ENCODE data around the gene COMMD1.

COMMD1 gene

GRCh38 chr2:62030902-62031301 is 125.4 kb downstream of the COMMD1 start (continued):
- TF ChIP-seq, protein P1, sequence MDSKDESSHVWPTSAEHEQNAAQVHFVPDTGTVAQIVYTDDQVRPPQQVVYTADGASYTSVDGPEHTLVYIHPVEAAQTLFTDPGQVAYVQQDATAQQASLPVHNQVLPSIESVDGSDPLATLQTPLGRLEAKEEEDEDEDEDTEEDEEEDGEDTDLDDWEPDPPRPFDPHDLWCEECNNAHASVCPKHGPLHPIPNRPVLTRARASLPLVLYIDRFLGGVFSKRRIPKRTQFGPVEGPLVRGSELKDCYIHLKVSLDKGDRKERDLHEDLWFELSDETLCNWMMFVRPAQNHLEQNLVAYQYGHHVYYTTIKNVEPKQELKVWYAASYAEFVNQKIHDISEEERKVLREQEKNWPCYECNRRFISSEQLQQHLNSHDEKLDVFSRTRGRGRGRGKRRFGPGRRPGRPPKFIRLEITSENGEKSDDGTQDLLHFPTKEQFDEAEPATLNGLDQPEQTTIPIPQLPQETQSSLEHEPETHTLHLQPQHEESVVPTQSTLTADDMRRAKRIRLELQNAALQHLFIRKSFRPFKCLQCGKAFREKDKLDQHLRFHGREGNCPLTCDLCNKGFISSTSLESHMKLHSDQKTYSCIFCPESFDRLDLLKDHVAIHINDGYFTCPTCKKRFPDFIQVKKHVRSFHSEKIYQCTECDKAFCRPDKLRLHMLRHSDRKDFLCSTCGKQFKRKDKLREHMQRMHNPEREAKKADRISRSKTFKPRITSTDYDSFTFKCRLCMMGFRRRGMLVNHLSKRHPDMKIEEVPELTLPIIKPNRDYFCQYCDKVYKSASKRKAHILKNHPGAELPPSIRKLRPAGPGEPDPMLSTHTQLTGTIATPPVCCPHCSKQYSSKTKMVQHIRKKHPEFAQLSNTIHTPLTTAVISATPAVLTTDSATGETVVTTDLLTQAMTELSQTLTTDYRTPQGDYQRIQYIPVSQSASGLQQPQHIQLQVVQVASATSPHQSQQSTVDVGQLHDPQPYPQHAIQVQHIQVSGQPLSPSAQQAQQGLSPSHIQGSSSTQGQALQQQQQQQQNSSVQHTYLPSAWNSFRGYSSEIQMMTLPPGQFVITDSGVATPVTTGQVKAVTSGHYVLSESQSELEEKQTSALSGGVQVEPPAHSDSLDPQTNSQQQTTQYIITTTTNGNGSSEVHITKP (tag by site-specific recombination; IDR thresholded peaks at IDR 0.05) = no peak

- Histone ChIP-seq H3K4me3 (ENCODE audit: low read depth, low read length) (no peak overlapping the region), H3K27ac (ENCODE audit: extremely low read depth, low read depth, low read length) (no peak overlapping the region), H3K4me1 (ENCODE audit: control insufficient read depth, insufficient read depth, low read length) (peaks cover 10% of the 10 kb centered on the region; the same call in 1 of the 2 replicates), H3K36me3 (ENCODE audit: control insufficient read depth in 2 of 2, insufficient read depth in 1 of 2, low read length in 2 of 2) (no peaks in the 10 kb centered on the region), H3K9me3 (ENCODE audit: control insufficient read depth, insufficient read depth, low read depth, low read length) (no peaks in the 10 kb centered on the region)
- CTCF ChIA-PET = no interaction called here
- POLR2A ChIA-PET = no interaction called here
- TF ChIP-seq ZNF426 (tag by site-specific recombination; IDR thresholded peaks at IDR 0.05) (no peak), ZNF548 (tag by site-specific recombination; IDR thresholded peaks at IDR 0.05) (no peak), ZNF626 (tag by site-specific recombination; IDR thresholded peaks at IDR 0.05) (no peak), ZNF350 (tag by site-specific recombination; IDR thresholded peaks at IDR 0.05) (no peak), KLF16 (tag by site-specific recombination; IDR thresholded peaks at IDR 0.05) (no peak), PATZ1 (tag by site-specific recombination; IDR thresholded peaks at IDR 0.05) (no peak), ZNF677 (tag by site-specific recombination; IDR thresholded peaks at IDR 0.05) (no peak), MYNN (tag by site-specific recombination; IDR thresholded peaks at IDR 0.05; ENCODE audit: borderline replicate concordance) (no peak), ATF2 (tag by site-specific recombination; IDR thresholded peaks at IDR 0.05; ENCODE audit: low read depth) (no peak), ZNF701 (tag by site-specific recombination; IDR thresholded peaks at IDR 0.05) (no peak), ZFHX2 (tag by site-specific recombination; conservative IDR thresholded peaks at IDR 0.05) (no peak), SETDB1 (IDR thresholded peaks at IDR 0.05; ENCODE audit: insufficient read length, low read length) (no peak), ZNF391 (tag by site-specific recombination; IDR thresholded peaks at IDR 0.05; ENCODE audit: borderline replicate concordance, low read depth) (no peak)
Measured at GRCh38 chr2:62032096-62032495, 126.6 kb downstream of the COMMD1 start.

DNA sequence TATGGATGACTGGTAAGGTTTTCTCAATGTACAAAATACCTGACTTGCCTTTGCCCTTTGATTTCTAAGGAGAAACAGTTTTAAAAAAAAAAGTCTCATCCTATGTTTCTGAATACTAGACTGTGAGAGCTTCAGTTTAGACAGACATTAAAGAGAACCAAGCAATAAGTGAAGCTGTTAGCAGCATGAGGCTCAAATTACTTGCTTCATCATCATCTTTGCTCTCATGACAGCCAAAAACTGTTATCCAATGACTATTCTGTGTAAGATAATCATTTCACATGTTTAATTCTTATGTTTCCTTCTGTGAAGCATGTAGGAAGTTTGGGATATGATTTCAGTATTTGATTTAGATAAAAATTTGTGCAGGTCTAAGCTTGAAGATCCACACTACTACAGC is 129.2 kb downstream of the COMMD1 start:
- Histone ChIP-seq H3K9me3 (ENCODE audit: control insufficient read depth, insufficient read depth, low read depth, low read length) (no peaks in the 10 kb centered on the region), H3K27ac (ENCODE audit: extremely low read depth, low read depth, low read length) (no peak overlapping the region), H3K36me3 (ENCODE audit: control insufficient read depth in 2 of 2, insufficient read depth in 1 of 2, low read length in 2 of 2) (no peaks in the 10 kb centered on the region), H3K4me1 (ENCODE audit: control insufficient read depth, insufficient read depth, low read length) (peaks cover 12% of the 10 kb centered on the region; the same call in 1 of the 2 replicates), H3K4me3 (ENCODE audit: low read depth, low read length) (no peak overlapping the region)
- TF ChIP-seq ZNF214 (tag by site-specific recombination; IDR thresholded peaks at IDR 0.05; ENCODE audit: borderline replicate concordance) (no peak), ZNF529 (tag by site-specific recombination; IDR thresholded peaks at IDR 0.05; ENCODE audit: insufficient replicate concordance) (no peak), ZNF558 (tag by site-specific recombination; IDR thresholded peaks at IDR 0.05) (no peak), KLF1 (tag by site-specific recombination; IDR thresholded peaks at IDR 0.05) (no peak), ZNF211 (tag by site-specific recombination; IDR thresholded peaks at IDR 0.05; ENCODE audit: low read depth) (no peak)
- TF ChIP-seq, protein P2, sequence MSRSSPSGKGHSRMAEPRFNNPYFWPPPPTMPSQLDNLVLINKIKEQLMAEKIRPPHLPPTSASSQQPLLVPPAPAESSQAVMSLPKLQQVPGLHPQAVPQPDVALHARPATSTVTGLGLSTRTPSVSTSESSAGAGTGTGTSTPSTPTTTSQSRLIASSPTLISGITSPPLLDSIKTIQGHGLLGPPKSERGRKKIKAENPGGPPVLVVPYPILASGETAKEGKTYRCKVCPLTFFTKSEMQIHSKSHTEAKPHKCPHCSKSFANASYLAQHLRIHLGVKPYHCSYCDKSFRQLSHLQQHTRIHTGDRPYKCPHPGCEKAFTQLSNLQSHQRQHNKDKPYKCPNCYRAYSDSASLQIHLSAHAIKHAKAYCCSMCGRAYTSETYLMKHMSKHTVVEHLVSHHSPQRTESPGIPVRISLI (tag by site-specific recombination; IDR thresholded peaks at IDR 0.05) = no peak
- TF ChIP-seq, protein P3, sequence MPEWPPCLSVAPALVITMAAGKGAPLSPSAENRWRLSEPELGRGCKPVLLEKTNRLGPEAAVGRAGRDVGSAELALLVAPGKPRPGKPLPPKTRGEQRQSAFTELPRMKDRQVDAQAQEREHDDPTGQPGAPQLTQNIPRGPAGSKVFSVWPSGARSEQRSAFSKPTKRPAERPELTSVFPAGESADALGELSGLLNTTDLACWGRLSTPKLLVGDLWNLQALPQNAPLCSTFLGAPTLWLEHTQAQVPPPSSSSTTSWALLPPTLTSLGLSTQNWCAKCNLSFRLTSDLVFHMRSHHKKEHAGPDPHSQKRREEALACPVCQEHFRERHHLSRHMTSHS (tag by site-specific recombination; IDR thresholded peaks at IDR 0.05) = no peak
- CTCF ChIA-PET = no interaction called here
- POLR2A ChIA-PET = no interaction called here
